ENCODE measurements around the gene ACADM.
"Not testable (repeated sequence)": the region's sequence is repeated elsewhere in the genome, so short reads cannot be mapped to it uniquely, and the experiment has no call there.

ACADM gene

GRCh38 chr1:75733661-75734060 is 9.2 kb downstream of the ACADM start:
- H3K27ac ChIP-seq, result no peak overlapping the region
- no peak for TF ChIP-seq ZFX (IDR thresholded peaks at IDR 0.05)
- TF ChIP-seq CTCF (conservative IDR thresholded peaks at IDR 0.05), result no peak

DNA sequence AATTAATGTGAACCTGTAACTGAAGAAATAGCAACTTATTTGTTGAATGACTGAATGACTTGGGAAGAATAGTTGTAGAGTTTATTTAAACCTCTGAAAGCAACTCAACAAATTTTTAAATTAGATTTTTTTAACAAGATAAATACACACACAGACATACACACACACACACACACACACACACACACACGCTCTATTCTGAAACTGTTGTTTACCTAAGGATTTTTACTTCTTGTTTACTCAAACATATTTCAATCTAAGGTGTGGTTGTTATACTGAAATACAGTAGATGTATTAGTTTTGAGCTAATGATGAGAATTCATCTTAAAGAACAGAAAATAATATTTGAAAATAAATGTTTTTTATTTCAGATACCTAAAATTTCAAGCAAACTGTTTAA is 11.5 kb downstream of the ACADM start:
- H3K27ac ChIP-seq, result no peak overlapping the region
- no peak for TF ChIP-seq ZFX (IDR thresholded peaks at IDR 0.05)
- no peak for TF ChIP-seq CTCF (conservative IDR thresholded peaks at IDR 0.05)

DNA sequence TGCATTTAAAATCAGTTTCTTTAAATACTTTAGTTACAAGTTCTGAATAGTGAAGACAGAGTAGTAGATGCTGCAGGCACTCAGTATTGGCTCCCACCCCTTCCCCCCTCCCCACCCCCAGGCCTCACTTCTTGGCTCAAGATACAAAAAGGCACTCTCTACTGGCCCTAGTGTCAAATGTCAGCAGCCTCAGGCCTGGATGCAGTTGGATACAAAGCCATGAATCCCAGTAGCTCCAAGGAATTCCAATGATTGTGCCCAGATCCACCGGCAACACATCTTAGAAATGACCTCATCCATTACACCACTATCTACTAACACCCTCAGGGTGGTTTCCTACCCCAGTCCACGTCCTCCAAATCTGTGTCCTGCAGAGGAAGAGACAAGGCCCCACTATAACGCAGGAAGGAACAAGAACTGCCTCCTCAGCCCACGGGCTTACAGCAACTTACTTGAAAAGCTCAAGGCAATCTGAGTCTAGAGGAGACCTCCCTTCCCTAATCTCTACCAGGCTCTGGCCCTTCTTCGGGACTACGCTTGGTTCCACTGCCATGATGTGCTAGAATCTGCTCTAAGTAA is 17.6 kb downstream of the ACADM start:
- no peak for TF ChIP-seq ZFX (IDR thresholded peaks at IDR 0.05)
- no peak for TF ChIP-seq CTCF (conservative IDR thresholded peaks at IDR 0.05)
- no peak overlapping the region for H3K27ac ChIP-seq

DNA sequence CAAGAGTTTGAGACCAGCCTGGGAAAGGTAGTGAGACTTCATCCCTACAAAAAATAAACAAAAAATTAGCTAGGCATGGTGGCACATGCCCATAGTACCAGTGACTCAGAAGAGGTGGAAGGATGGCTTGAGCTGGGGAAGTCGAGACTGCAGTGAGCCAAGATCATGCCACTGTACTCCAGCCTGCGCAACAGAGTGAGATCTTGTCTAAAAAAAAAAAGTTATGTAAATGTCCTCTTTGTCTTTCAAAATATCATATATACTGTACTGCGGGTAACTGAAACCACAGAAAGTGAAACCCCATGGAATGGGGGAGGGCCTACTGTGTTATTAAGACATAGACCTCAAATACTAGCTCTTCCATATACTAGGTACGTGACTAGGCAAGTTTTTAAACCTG is 20.8 kb downstream of the ACADM start:
- no peak for TF ChIP-seq CTCF (conservative IDR thresholded peaks at IDR 0.05)
- no peak for TF ChIP-seq ZFX (IDR thresholded peaks at IDR 0.05)
- H3K27ac ChIP-seq, result peak overlapping the region; percentile 68; the same call in 1 of the 2 replicates

DNA sequence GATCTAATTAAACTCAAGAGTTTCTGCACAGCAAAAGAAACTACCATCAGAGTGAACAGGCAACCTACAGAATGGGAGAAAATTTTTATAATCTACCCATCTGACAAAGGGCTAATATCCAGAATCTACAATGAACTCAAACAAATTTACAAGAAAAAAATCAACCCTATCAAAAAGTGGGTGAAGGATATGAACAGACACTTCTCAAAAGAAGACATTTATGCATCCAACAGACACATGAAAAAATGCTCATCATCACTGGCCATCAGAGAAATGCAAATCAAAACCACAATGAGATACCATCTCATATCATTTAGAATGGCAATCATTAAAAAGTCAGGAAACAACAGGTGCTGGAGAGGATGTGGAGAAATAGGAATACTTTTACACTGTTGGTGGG is 32.7 kb downstream of the ACADM start:
- H3K27ac ChIP-seq, result not testable (repeated sequence)

DNA sequence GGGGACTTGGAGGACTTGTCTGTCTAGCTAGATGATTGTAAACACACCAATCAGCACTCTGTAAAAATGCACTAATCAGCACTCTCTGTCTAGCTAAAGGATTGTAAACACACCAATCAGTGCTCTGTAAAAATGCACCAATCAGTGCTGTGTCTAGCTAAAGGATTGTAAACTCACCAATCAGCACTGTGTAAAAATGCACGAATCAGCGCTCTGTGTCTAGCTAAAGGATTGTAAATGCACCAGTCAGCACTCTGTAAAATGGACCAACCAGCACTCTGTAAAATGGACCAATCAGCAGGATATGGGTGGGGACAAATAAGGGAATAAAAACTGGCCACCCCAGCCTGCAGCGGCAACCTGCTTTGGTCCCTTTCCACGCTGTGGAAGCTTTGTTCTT is 34.0 kb downstream of the ACADM start:
- not testable (repeated sequence) for H3K27ac ChIP-seq

- no peak for TF ChIP-seq ZFX (IDR thresholded peaks at IDR 0.05)
- no peak for TF ChIP-seq CTCF (conservative IDR thresholded peaks at IDR 0.05)
- H3K27ac ChIP-seq, result no peak overlapping the region
Measured at GRCh38 chr1:75764057-75764655, 39.6 kb downstream of the ACADM start.

- no peak overlapping the region for H3K27ac ChIP-seq
- TF ChIP-seq CTCF (conservative IDR thresholded peaks at IDR 0.05) (no peak), ZFX (IDR thresholded peaks at IDR 0.05) (no peak)
Measured at GRCh38 chr1:75765697-75766355, 41.3 kb downstream of the ACADM start.

All from C4-2B (cell line).